Bronchial epithelial cell (primary cell): ENCODE measurements around the gene DCDC1. TPM values are rescaled to one million over a fixed set of nuclear protein-coding genes. Genes with fewer than 3 reads are reported as not detected.
A peak's percentile ranks its signal among the peaks of the same experiment; 100 is the strongest.

Experiments used
- DNase-seq: peaks from one replicate; pipeline ENCODE4 v3.0.0-alpha.2; 2010; ENCODE audit warnings: low read depth
- FAIRE-seq: peaks from 2 replicates; lab custom pipeline; 2011; peaks lifted over from hg19 to GRCh38; lab: Jason Lieb, UNC
- H3K27me3 ChIP-seq: 2 replicates; pipeline ENCODE4 v1.5.1; 2011; ENCODE audit warnings: low read length; ENCODE audit not compliant: control insufficient read depth, insufficient read depth
- H3K36me3 ChIP-seq: 2 replicates; pipeline ENCODE4 v1.5.1; 2011; ENCODE audit warnings: low read length; ENCODE audit not compliant: control insufficient read depth, insufficient read depth
- H3K4me3 ChIP-seq: 2 replicates; pipeline ENCODE4 v1.5.1; 2011; ENCODE audit warnings: mild to moderate bottlenecking, low read depth, low read length, control low read depth
- CTCF ChIP-seq: IDR thresholded peaks from 2 replicates; pipeline ENCODE4 v1.5.1; 2011; ENCODE audit warnings: mild to moderate bottlenecking, moderate library complexity, low read length, control low read depth, inconsistent platforms; ENCODE audit not compliant: insufficient read depth, severe bottlenecking
- total RNA-seq: library from RNA; depleted of rRNA; stranded (reverse); fragments of >200 nt; gene quantifications from 2 replicates; pipeline ENCODE4 v1.2.1, GENCODE V29; 2014

The DCDC1 gene
- total RNA-seq, 1 donor from 2014 or later, result not detected

- Histone ChIP-seq H3K27me3 (no peaks in the 10 kb centered on the region), H3K36me3 (no peaks in the 10 kb centered on the region), H3K4me3 (no peak overlapping the region)
- TF ChIP-seq CTCF, result no peak
- FAIRE-seq (no peak), DNase-seq (no peak)
Measured at GRCh38 chr11:30984827-30985226, 384.7 kb downstream of the DCDC1 start.

- DNase-seq (peak; percentile 12), FAIRE-seq (no peak)
- TF ChIP-seq CTCF, result no peak
- Histone ChIP-seq H3K36me3 (no peaks in the 10 kb centered on the region), H3K4me3 (no peak overlapping the region), H3K27me3 (no peaks in the 10 kb centered on the region)
Measured at GRCh38 chr11:30984442-30984816, 385.1 kb downstream of the DCDC1 start.

- Histone ChIP-seq H3K4me3 (no peak overlapping the region), H3K36me3 (no peaks in the 10 kb centered on the region), H3K27me3 (no peaks in the 10 kb centered on the region)
- no peak for TF ChIP-seq CTCF
- DNase-seq (no peak), FAIRE-seq (no peak)
Measured at GRCh38 chr11:30983776-30984441, 385.6 kb downstream of the DCDC1 start.

GRCh38 chr11:30983143-30983542, 386.4 kb downstream of the DCDC1 start:
- DNase-seq (no peak), FAIRE-seq (no peak)
- TF ChIP-seq CTCF, result no peak
- no peaks in the 10 kb centered on the region for H3K27me3 ChIP-seq
- H3K36me3 ChIP-seq, result no peaks in the 10 kb centered on the region
- H3K4me3 ChIP-seq, result no peak overlapping the region

GRCh38 chr11:30967579-30967978, 402.0 kb downstream of the DCDC1 start:
- no peak overlapping the region for H3K4me3 ChIP-seq
- FAIRE-seq (no peak), DNase-seq (no peak)
- TF ChIP-seq CTCF, result no peak
- H3K36me3 ChIP-seq, result no peaks in the 10 kb centered on the region
- H3K27me3 ChIP-seq, result no peaks in the 10 kb centered on the region
